Activated CD8-positive, alpha-beta memory T cell treated with anti-CD3 and anti-CD28 coated beads, Interleukin-2, amount 50 U/mL, for 1 hour (primary cell): Measurements from ENCODE around the gene NEK8.
A peak's percentile ranks its signal among the peaks of the same experiment; 100 is the strongest.
"Not testable (repeated sequence)": the region's sequence is repeated elsewhere in the genome, so short reads cannot be mapped to it uniquely, and the experiment has no call there.

ENCODE experiments used
- DNase-seq: peaks from one replicate; pipeline ENCODE4 v3.0.0-alpha.2; 2020; ENCODE audit errors: extremely low read depth

The NEK8 gene

DNA sequence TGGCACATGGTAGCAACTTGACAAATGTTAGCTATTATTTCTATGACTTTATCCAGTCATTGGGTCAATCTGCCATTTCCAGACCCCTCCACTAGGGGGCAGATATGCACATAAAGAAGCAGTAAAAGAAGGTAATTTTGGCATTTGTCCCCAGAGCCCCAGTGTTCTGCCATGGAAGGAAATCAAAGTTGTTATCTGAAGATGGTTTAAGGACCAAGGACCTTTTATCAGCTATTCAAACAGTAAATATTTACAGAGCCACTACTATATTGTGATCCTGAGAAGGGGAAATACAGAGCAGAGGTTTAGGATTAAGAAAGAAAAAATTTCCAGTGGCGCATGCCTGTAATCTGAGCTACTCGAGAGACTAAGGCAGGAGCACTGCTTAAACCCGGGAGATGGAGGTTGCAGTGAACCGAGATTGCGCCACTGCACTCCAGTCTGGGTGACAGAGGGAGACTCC lies 35.2 kb downstream of the NEK8 start:
- DNase-seq = peak; percentile 43

DNA sequence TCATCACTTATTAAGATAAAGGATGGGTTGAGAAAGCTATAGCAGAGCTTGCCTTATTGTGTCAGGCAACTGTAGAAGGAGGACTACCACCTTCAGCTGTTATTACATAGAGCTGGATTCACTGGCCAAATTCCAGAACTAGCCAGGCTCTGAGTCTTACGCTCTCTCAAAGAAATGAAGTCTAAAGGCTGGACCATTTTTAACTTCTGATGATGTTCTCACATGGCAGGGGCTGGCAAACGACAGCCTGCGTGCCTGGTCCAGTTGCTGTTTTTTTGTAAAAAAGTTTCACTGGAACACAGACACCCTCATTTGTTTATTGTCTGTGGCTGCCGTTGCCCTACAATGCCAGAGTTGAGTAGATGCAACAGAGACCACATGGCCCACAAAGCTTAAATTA lies 36.5 kb downstream of the NEK8 start:
- DNase-seq = no peak

DNA sequence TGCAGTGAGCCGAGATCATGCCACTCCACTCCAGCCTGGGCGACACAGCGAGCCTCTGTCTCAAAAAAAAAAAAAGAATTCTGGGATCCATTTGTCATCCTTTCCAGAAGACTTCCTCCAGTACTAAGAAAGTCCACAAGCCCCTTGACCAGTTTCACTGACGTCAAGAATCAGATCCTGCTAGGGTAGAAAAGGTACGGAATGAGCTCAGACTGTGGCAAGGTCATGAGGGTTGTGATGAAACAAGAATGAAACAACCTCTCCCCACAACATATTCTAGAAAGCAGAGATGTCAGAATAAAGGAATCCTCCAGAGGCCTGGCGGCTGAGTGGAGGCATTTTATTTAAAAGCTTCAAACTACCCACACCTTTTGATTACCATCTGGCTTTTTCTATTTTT lies 45.1 kb downstream of the NEK8 start:
- DNase-seq = no peak

DNA sequence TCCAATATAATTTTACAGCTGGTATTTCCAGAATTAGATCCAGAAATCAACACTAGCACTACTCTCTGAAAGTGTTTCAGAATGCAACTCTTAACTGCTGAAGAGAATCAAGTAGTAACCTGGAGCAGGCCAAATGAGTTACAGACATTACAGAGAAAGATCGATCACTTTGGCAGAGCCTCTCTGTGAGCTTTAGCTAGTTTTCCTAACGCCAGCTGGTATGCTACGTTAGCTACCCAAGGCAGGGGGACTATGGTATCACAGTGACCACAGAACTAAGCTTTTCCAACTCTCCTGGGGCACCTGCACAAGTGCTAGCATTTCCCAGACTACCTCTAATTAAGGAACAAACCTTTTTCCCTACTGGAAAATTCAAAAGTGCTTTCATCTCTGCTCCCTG lies 45.6 kb downstream of the NEK8 start:
- no peak for DNase-seq

DNA sequence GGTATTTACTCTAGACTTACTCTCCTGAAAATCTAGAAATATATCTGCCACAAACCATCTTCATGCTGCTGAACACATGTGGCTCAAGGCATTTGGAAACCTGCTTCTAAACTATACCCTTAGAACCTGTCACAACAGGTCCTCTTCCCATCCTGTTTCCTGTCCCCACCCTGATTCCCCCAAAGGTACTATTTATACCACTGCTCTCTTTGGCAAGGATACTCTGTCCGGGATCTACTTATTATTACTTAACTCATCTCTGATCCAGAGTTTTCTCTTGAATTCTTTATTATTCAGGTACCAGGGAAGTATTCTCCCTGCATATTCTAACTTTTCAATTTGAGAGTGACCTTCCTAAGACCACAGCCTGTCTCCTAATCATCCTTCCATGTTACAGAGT lies 48.6 kb downstream of the NEK8 start:
- no peak for DNase-seq

DNA sequence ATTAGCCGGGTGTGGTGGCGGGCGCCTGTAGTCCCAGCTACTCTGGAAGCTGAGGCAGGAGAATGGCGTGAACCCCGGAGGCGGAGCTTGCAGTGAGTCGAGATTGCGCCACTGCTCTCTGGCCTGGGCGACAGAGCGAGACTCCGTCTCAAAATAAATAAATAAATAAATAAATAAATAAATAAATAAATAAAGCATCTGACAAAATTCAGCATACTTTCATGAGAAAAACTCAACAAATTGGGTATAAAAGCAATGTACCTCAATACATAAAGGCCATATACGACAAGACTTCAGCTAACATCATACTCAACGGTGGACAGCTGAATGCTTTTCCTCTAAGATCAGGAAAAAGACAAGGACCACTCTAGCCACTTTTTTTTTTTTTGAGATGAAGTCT lies 51.0 kb downstream of the NEK8 start:
- DNase-seq = not testable (repeated sequence)

DNA sequence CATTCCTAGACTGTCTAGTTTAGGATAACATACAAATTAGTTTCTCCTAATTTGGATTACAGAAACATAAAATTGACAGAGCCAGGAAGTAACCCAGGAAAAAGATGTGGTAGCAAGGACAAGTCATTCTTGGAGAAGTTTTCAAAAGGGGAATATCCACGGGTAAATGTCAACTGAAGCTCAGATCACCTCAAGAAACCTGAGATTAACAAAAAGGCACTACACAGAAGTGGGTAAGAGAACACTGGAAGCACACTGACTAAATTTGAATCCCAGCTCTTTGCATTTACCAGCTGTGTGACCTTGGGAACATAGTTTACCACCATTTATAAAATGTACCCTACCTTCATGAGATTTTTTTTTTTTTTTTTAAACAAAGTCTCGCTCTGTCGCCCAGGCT lies 54.6 kb downstream of the NEK8 start:
- no peak for DNase-seq

DNA sequence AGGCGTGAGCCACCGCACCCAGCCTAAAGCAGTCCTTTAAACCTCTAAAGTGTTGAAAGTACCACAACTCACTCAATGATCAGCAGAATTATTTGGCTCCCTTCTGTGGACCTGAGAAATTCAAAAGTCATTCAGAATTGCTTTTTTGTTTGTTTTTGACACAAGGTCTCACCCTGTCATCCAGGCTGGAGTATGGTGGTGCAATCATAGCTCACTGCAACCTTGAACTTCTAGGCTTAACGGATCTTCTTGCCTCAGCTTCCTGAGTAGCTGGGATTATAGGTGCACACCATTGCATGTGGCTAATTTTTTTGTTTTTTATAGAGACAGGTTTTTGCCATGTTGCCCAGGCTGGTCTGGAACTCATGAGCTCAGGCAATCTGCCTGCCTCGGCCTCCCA lies 59.5 kb downstream of the NEK8 start:
- DNase-seq = no peak
